ENCODE measurements around the gene SERINC2. TPM values are rescaled to one million over a fixed set of nuclear protein-coding genes. Genes with fewer than 3 reads are reported as not detected.

The SERINC2 gene
- polyA plus RNA-seq, 1 donor (not counting 4 experiments of a cell fraction or from before 2014, with no cell fraction given) = 171 TPM

GRCh38 chr1:31378001-31378400 lies 35.0 kb upstream of the SERINC2 start:
- dilution Hi-C loops (cut with MboI; ENCODE audit: extremely low pct_ligation_motif_present, low sequenced_read_pairs) = no loop called here
- H3K9me1 ChIP-seq (ENCODE audit: control insufficient read depth, extremely low read depth, insufficient read depth, low read length) = no peaks in the 10 kb centered on the region
- no peaks in the 10 kb centered on the region for H3K79me2 ChIP-seq (ENCODE audit: control insufficient read depth, insufficient read depth, low read length)
- no peak overlapping the region for H3K27ac ChIP-seq (ENCODE audit: control insufficient read depth, insufficient read depth, low read length)
- no peak overlapping the region for H3K4me3 ChIP-seq (ENCODE audit: control insufficient read depth in 2 of 3, extremely low read depth in 1 of 3, insufficient read depth in 2 of 3, low read depth in 1 of 3, low read length in 3 of 3)
- no peak for DNase-seq (ENCODE audit: low read depth, low spot score)
- H4K20me1 ChIP-seq (ENCODE audit: control insufficient read depth, extremely low read depth, insufficient read depth, low read length) = no peaks in the 10 kb centered on the region
- H3K4me1 ChIP-seq (ENCODE audit: control insufficient read depth, extremely low read depth, insufficient read depth, low read length) = peaks cover 14% of the 10 kb centered on the region
- no peak for FAIRE-seq
- no peak overlapping the region for H3K9ac ChIP-seq (ENCODE audit: control insufficient read depth, extremely low read depth, insufficient read depth, low read length)
- H3K9me3 ChIP-seq (ENCODE audit: control insufficient read depth, low read depth, low read length) = no peaks in the 10 kb centered on the region
- no peak overlapping the region for H3K4me2 ChIP-seq (ENCODE audit: control insufficient read depth, extremely low read depth, insufficient read depth, low read depth, low read length)
- H3K36me3 ChIP-seq (ENCODE audit: control insufficient read depth in 2 of 2, extremely low read depth in 1 of 2, insufficient read depth in 2 of 2, low read length in 2 of 2) = no peaks in the 10 kb centered on the region
- no peak for TF ChIP-seq CTCF (optimal IDR thresholded peaks at IDR 0.05 in 1 of 3, IDR thresholded peaks at IDR 0.05 in 1 of 3, conservative IDR thresholded peaks at IDR 0.05 in 1 of 3; ENCODE audit: extremely low read depth in 1 of 3, insufficient read depth in 2 of 3, low read length in 3 of 3)
- TF ChIP-seq EZH2 (IDR thresholded peaks at IDR 0.05; ENCODE audit: low read length) = no peak
- H2AFZ ChIP-seq (ENCODE audit: control insufficient read depth, low read length) = no peak overlapping the region
- no peaks in the 10 kb centered on the region for H3K27me3 ChIP-seq (ENCODE audit: control insufficient read depth, extremely low read depth, insufficient read depth, low read length)

- Histone ChIP-seq H2AFZ (ENCODE audit: control insufficient read depth, low read length) (no peak overlapping the region), H3K79me2 (ENCODE audit: control insufficient read depth, insufficient read depth, low read length) (no peaks in the 10 kb centered on the region), H3K4me2 (ENCODE audit: control insufficient read depth, extremely low read depth, insufficient read depth, low read depth, low read length) (no peak overlapping the region), H3K36me3 (ENCODE audit: control insufficient read depth in 2 of 2, extremely low read depth in 1 of 2, insufficient read depth in 2 of 2, low read length in 2 of 2) (no peaks in the 10 kb centered on the region), H4K20me1 (ENCODE audit: control insufficient read depth, extremely low read depth, insufficient read depth, low read length) (no peaks in the 10 kb centered on the region), H3K9me3 (ENCODE audit: control insufficient read depth, low read depth, low read length) (no peaks in the 10 kb centered on the region), H3K9me1 (ENCODE audit: control insufficient read depth, extremely low read depth, insufficient read depth, low read length) (no peaks in the 10 kb centered on the region), H3K27me3 (ENCODE audit: control insufficient read depth, extremely low read depth, insufficient read depth, low read length) (no peaks in the 10 kb centered on the region), H3K9ac (ENCODE audit: control insufficient read depth, extremely low read depth, insufficient read depth, low read length) (no peak overlapping the region), H3K27ac (ENCODE audit: control insufficient read depth, insufficient read depth, low read length) (no peak overlapping the region), H3K4me3 (ENCODE audit: control insufficient read depth in 2 of 3, extremely low read depth in 1 of 3, insufficient read depth in 2 of 3, low read depth in 1 of 3, low read length in 3 of 3) (no peak overlapping the region), H3K4me1 (ENCODE audit: control insufficient read depth, extremely low read depth, insufficient read depth, low read length) (no peaks in the 10 kb centered on the region)
- DNase-seq (ENCODE audit: low read depth, low spot score) = no peak
- no peak for FAIRE-seq
- TF ChIP-seq CTCF (optimal IDR thresholded peaks at IDR 0.05 in 1 of 3, IDR thresholded peaks at IDR 0.05 in 1 of 3, conservative IDR thresholded peaks at IDR 0.05 in 1 of 3; ENCODE audit: extremely low read depth in 1 of 3, insufficient read depth in 2 of 3, low read length in 3 of 3) (no peak), EZH2 (IDR thresholded peaks at IDR 0.05; ENCODE audit: low read length) (no peak)
- dilution Hi-C loops (cut with MboI; ENCODE audit: extremely low pct_ligation_motif_present, low sequenced_read_pairs) = no loop called here
Observed at GRCh38 chr1:31380181-31380580, 32.8 kb upstream of the SERINC2 start.
